Activated B cell treated with CpG ODN at 0.5 μM for 24 hours (primary cell): ENCODE measurements around the gene NDEL1. TPM values are rescaled to one million over a fixed set of nuclear protein-coding genes. Genes with fewer than 3 reads are reported as not detected.

ENCODE experiments used
- ATAC-seq: fragments of 200-7000 bp; cut with Tn5 transposase; one replicate; pipeline ENCODE4 v1.10.0; 2021; ENCODE audit warnings: low read depth, mild to moderate bottlenecking, moderate library complexity
- CTCF ChIA-PET: fragments of 350-600 bp; sonication (Branson Sonifier 250); formaldehyde crosslinking; loops from one replicate; lab custom pipeline; 2021; ENCODE audit warnings: antibody characterized with exemption; lab: Charles Lee
- POLR2A ChIA-PET: fragments of 350-600 bp; sonication (Branson Sonifier 250); formaldehyde crosslinking; loops from one replicate; lab custom pipeline; 2021; ENCODE audit warnings: antibody characterized with exemption; lab: Charles Lee
- DNase-seq: peaks from one replicate; pipeline ENCODE4 v3.0.0; 2022
- H3K27ac Mint-ChIP-seq: one replicate; pipeline ENCODE4 v1.8.0; 2020; ENCODE audit warnings: mixed read lengths
- H3K27me3 Mint-ChIP-seq: one replicate; pipeline ENCODE4 v1.8.0; 2021; ENCODE audit warnings: mixed read lengths
- H3K36me3 Mint-ChIP-seq: one replicate; pipeline ENCODE4 v1.8.0; 2021; ENCODE audit warnings: low read depth, mixed read lengths
- H3K4me1 Mint-ChIP-seq: one replicate; pipeline ENCODE4 v1.8.0; 2021; ENCODE audit warnings: mixed read lengths
- H3K4me3 Mint-ChIP-seq: one replicate; pipeline ENCODE4 v1.8.0; 2020; ENCODE audit warnings: mild to moderate bottlenecking, mixed read lengths
- H3K9me3 Mint-ChIP-seq: one replicate; pipeline ENCODE4 v1.8.0; 2020; ENCODE audit warnings: mixed read lengths
- CTCF ChIP-seq: fragments of 200-600 bp; IDR thresholded peaks from one replicate; pipeline ENCODE4 v1.8.0; 2022; ENCODE audit warnings: antibody characterized with exemption, mild to moderate bottlenecking
- intact Hi-C: fragments of 100-400 bp; cut with micrococcal nuclease; formaldehyde crosslinking; loops from one replicate; pipeline ENCODE4 v1.15.1; 2024
- total RNA-seq: library from RNA; stranded (reverse); gene quantifications from 2 replicates; pipeline ENCODE4 v1.2.3, GENCODE V29; 2022

Gene NDEL1, protein sequence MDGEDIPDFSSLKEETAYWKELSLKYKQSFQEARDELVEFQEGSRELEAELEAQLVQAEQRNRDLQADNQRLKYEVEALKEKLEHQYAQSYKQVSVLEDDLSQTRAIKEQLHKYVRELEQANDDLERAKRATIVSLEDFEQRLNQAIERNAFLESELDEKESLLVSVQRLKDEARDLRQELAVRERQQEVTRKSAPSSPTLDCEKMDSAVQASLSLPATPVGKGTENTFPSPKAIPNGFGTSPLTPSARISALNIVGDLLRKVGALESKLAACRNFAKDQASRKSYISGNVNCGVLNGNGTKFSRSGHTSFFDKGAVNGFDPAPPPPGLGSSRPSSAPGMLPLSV
- total RNA-seq = 64.6 and 82.6 TPM in 2 replicates

GRCh38 chr17:8435245-8436168 lies at the start of gene NDEL1:
TSS of gene NDEL1 (plus strand) at chr17:8435884. CDS start at chr17:8444272, 8,388 bp downstream.
- H3K27me3 Mint-ChIP-seq = no peaks in the 10 kb centered on the region
- no peak for TF ChIP-seq CTCF
- no peaks in the 10 kb centered on the region for H3K9me3 Mint-ChIP-seq
- H3K27ac Mint-ChIP-seq = peak within 1 kb of the TSS; percentile 93
- H3K4me1 Mint-ChIP-seq = peaks cover 32% of the 10 kb centered on the region
- peak; percentile 97 for DNase-seq
- intact Hi-C loops = loop anchor here (1.0 to 5.0 kb wide), 8 partner anchors 25 to 1993 kb away; partner anchors contain the start of genes MYH10, PIMREG and RPL26
- peak; percentile 94 for ATAC-seq
- peaks cover 19% of the 10 kb centered on the region for H3K36me3 Mint-ChIP-seq
- ChIA-PET CTCF (interaction anchor here (1.0 to 1.2 kb wide), 3 partner anchors 25 to 310 kb away, joined by 3 to 4 read pairs (median 3); partner anchors contain the start of gene RPL26), POLR2A (interaction anchor here (0.5 to 1.9 kb wide), 14 partner anchors 52 to 1679 kb away, joined by 3 to 11 read pairs (median 5); partner anchors contain the start of genes KRABD2, MYH10, PIK3R5 and SLC25A35)
- peak within 1 kb of the TSS; percentile 91 for H3K4me3 Mint-ChIP-seq

GRCh38 chr17:8386841-8387240 lies 48.8 kb upstream of the NDEL1 start:
- Mint-ChIP-seq H3K9me3 (no peaks in the 10 kb centered on the region), H3K4me1 (peaks cover 26% of the 10 kb centered on the region), H3K4me3 (no peak overlapping the region), H3K36me3 (peaks cover 13% of the 10 kb centered on the region), H3K27ac (no peak overlapping the region), H3K27me3 (no peaks in the 10 kb centered on the region)
- ChIA-PET CTCF (interaction anchor here (1.2 kb wide), 1 partner anchor 10 kb away, joined by 4 read pairs; the partner anchor contains the start of gene KRABD2), POLR2A (interaction anchor here (0.6 kb wide), 1 partner anchor 399 kb away, joined by 3 read pairs; no protein-coding TSS in a partner anchor)
- intact Hi-C loops = loop anchor here (10.0 kb wide), 2 partner anchors 608 to 1372 kb away; partner anchors contain the start of gene RNASEK
- no peak for TF ChIP-seq CTCF
- ATAC-seq (no peak), DNase-seq (no peak)

GRCh38 chr17:8387914-8388651 lies 47.6 kb upstream of the NDEL1 start:
- Mint-ChIP-seq H3K4me1 (peaks cover 13% of the 10 kb centered on the region), H3K9me3 (no peaks in the 10 kb centered on the region), H3K27me3 (no peaks in the 10 kb centered on the region), H3K27ac (no peak overlapping the region), H3K36me3 (peaks cover under 1% of the 10 kb centered on the region), H3K4me3 (no peak overlapping the region)
- DNase-seq (no peak), ATAC-seq (no peak)
- no peak for TF ChIP-seq CTCF
- intact Hi-C loops = loop anchor here (10.0 kb wide), 2 partner anchors 607 to 1373 kb away; partner anchors contain the start of gene RNASEK
- ChIA-PET POLR2A (no interaction called here), CTCF (no interaction called here)

DNA sequence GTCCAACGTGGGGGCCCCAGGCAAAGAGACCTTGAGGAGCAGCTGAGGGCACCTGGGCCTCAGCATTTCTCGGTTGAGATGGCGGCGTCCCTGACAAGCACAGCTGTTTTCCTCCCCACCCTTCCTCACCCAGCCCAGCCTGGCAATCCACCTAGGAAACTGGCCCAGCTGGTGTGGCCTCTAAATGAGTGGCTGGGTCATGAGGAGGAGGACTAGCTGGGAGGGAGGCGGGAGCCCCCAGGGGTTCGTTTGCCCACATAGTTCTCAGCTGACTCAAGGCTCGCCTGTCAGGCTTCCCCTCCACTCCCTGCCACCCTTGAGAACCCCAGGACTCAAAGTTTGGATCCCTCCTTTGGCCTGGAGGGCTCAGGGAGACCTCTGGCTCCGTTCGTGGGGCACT lies 44.0 kb upstream of the NDEL1 start:
- Mint-ChIP-seq H3K4me1 (peaks cover 9% of the 10 kb centered on the region), H3K9me3 (no peaks in the 10 kb centered on the region), H3K36me3 (no peaks in the 10 kb centered on the region), H3K4me3 (no peak overlapping the region), H3K27ac (no peak overlapping the region), H3K27me3 (peaks cover 8% of the 10 kb centered on the region)
- no peak for DNase-seq
- TF ChIP-seq CTCF = no peak
- ChIA-PET CTCF (interaction anchor here (1.0 to 1.5 kb wide), 2 partner anchors 8 to 19 kb away, joined by 3 to 5 read pairs; no protein-coding TSS in a partner anchor), POLR2A (interaction anchor here (0.6 kb wide), 1 partner anchor 127 kb away, joined by 3 read pairs; no protein-coding TSS in a partner anchor)
- ATAC-seq = no peak
- intact Hi-C loops = no loop called here
